AG04450 (cell line): ENCODE measurements around the gene OR2A12. TPM values are rescaled to one million over a fixed set of nuclear protein-coding genes. Genes with fewer than 3 reads are reported as not detected.
A peak's percentile ranks its signal among the peaks of the same experiment; 100 is the strongest.
"Not testable (repeated sequence)": the region's sequence is repeated elsewhere in the genome, so short reads cannot be mapped to it uniquely, and the experiment has no call there.

Experiments
- CTCF ChIA-PET: fragments of 300-600, 350-600 bp; formaldehyde crosslinking; extraction: SDS; loops from one replicate; lab custom pipeline; 2022; ENCODE audit warnings: antibody characterized with exemption, inconsistent platforms; lab: Charles Lee
- POLR2A ChIA-PET: fragments of 350-600 bp; formaldehyde crosslinking; extraction: SDS; loops from one replicate; lab custom pipeline; 2021; ENCODE audit warnings: antibody characterized with exemption, inconsistent platforms; lab: Yijun Ruan, JAX
- DNase-seq: peaks from one replicate; pipeline ENCODE4 v3.0.0-alpha.2; 2011; ENCODE audit warnings: low read depth, low spot score
- H3K27ac ChIP-seq: one replicate; pipeline ENCODE4 v1.5.1; 2012; ENCODE audit warnings: low read depth, low read length, control low read depth
- H3K27me3 ChIP-seq: one replicate; pipeline ENCODE4 v1.6.0; 2012; ENCODE audit warnings: low read length; ENCODE audit not compliant: control insufficient read depth, insufficient read depth
- H3K4me3 ChIP-seq: 2 replicates; pipeline ENCODE4 v1.5.1; 2011; ENCODE audit warnings: mild to moderate bottlenecking, low read depth, low read length, control low read depth
- H3K9me3 ChIP-seq: 2 replicates; pipeline ENCODE4 v1.5.1; 2012; ENCODE audit warnings: low read length; ENCODE audit not compliant: control insufficient read depth, insufficient read depth
- polyA plus RNA-seq: library from polyadenylated mRNA; depleted of rRNA; stranded (reverse); fragments of >200 nt; gene quantifications from 2 replicates; pipeline ENCODE4 v1.2.3, GENCODE V29; 2011
- TF ChIP-seq, protein P1 (sequence below): IDR thresholded peaks from 2 replicates; pipeline ENCODE4 v1.5.1; 2011; ENCODE audit warnings: low read depth, low read length, control low read depth, inconsistent platforms

The OR2A12 gene
- polyA plus RNA-seq, 1 experiment: not detected

GRCh38 chr7:144110272-144110671, 24.2 kb downstream of the OR2A12 start:
- ChIA-PET POLR2A (no interaction called here), CTCF (interaction anchor here (1.7 kb wide), 1 partner anchor 18 kb away, joined by 4 read pairs; no protein-coding TSS in a partner anchor)
- H3K9me3 ChIP-seq: no peaks in the 10 kb centered on the region
- no peaks in the 10 kb centered on the region for H3K27me3 ChIP-seq
- no peak overlapping the region for H3K27ac ChIP-seq
- H3K4me3 ChIP-seq: no peak overlapping the region
- TF ChIP-seq, protein P1, sequence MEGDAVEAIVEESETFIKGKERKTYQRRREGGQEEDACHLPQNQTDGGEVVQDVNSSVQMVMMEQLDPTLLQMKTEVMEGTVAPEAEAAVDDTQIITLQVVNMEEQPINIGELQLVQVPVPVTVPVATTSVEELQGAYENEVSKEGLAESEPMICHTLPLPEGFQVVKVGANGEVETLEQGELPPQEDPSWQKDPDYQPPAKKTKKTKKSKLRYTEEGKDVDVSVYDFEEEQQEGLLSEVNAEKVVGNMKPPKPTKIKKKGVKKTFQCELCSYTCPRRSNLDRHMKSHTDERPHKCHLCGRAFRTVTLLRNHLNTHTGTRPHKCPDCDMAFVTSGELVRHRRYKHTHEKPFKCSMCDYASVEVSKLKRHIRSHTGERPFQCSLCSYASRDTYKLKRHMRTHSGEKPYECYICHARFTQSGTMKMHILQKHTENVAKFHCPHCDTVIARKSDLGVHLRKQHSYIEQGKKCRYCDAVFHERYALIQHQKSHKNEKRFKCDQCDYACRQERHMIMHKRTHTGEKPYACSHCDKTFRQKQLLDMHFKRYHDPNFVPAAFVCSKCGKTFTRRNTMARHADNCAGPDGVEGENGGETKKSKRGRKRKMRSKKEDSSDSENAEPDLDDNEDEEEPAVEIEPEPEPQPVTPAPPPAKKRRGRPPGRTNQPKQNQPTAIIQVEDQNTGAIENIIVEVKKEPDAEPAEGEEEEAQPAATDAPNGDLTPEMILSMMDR: no peak
- no peak for DNase-seq

DNA sequence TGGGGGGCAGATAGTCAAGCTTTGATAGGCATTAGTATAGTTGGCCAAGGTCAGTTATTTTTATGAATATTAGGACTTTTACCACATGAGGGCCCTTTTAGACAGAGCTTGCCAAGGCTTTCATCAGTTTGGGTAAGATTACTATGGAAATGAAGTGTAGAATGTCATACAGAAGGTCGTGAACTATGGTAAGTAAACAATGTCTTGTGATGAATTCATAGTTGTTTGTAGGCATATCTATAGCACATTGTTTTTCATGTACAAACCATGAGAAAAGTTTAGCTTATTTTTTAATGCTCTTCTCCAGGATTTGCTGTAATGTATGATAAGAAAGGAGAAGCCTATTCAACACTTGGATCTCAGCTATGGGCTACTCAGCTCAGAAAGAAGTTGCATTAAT, 27.6 kb downstream of the OR2A12 start:
- ChIA-PET CTCF (interaction anchor here (4.2 kb wide), 1 partner anchor 14 kb away, joined by 24 read pairs; no protein-coding TSS in a partner anchor), POLR2A (no interaction called here)
- DNase-seq: no peak
- H3K4me3 ChIP-seq: no peak overlapping the region
- H3K27me3 ChIP-seq: no peaks in the 10 kb centered on the region
- TF ChIP-seq, protein P1: no peak
- no peaks in the 10 kb centered on the region for H3K9me3 ChIP-seq
- H3K27ac ChIP-seq: no peak overlapping the region

DNA sequence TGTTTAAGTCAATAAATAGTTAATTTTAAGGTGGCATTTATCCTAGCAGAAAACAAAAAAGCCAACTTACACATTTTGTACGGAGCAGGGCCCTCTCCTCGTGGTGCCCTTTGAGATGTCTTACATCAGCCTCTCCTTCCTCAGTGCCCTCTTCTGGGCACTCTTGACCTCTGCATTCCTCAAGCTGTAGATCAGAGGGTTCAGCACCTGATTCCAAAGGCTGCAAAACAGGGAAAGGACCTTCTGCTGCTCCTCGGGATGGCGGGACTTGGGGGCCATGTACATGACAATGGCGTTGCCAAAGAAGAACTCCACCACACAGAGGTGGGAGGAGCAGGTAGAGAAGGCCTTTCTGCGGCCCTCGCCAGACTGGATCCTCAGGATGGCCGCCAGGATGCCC, 32.3 kb downstream of the OR2A12 start:
- Histone ChIP-seq H3K27me3 (no peaks in the 10 kb centered on the region), H3K27ac (no peak overlapping the region), H3K9me3 (no peaks in the 10 kb centered on the region), H3K4me3 (no peak overlapping the region)
- no peak for DNase-seq
- POLR2A ChIA-PET: no interaction called here
- CTCF ChIA-PET: no interaction called here
- TF ChIP-seq, protein P1: no peak

- Histone ChIP-seq H3K4me3 (no peak within 1 kb of the TSS), H3K27ac (no peak within 1 kb of the TSS), H3K9me3 (no peaks in the 10 kb centered on the region), H3K27me3 (no peaks in the 10 kb centered on the region)
- no peak for DNase-seq
- CTCF ChIA-PET: interaction anchor here (0.6 kb wide), 1 partner anchor 560 kb away, joined by 6 read pairs; no protein-coding TSS in a partner anchor
- POLR2A ChIA-PET: no interaction called here
- TF ChIP-seq, protein P1: no peak
These were observed 36.8 kb downstream of the OR2A12 start, which contains the start of gene OR2A14 for GRCh38 chr7:144122876-144123275. OR2A14 (plus strand) TSS chr7:144123176; CDS start chr7:144129113, 5,937 bp downstream.

GRCh38 chr7:144127714-144128334, 41.7 kb downstream of the OR2A12 start:
- Histone ChIP-seq H3K27ac (no peak overlapping the region), H3K9me3 (no peaks in the 10 kb centered on the region), H3K27me3 (no peaks in the 10 kb centered on the region), H3K4me3 (no peak overlapping the region)
- peak; percentile 24 for DNase-seq
- ChIA-PET POLR2A (no interaction called here), CTCF (interaction anchor here (0.6 to 1.6 kb wide), 21 partner anchors 8 to 395 kb away, joined by 3 to 24 read pairs (median 4); partner anchors contain the start of gene OR2A2)
- TF ChIP-seq, protein P1: peak; percentile 85

GRCh38 chr7:144129601-144130000, 43.5 kb downstream of the OR2A12 start:
- CTCF ChIA-PET: not testable (repeated sequence)

More at GRCh38 chr7:144129601-144130000, 43.5 kb downstream of the OR2A12 start:
- H3K9me3 ChIP-seq, H3K4me3 ChIP-seq, H3K27ac ChIP-seq, POLR2A ChIA-PET, DNase-seq, H3K27me3 ChIP-seq: not testable (repeated sequence)
